HG03378 (cell line): ENCODE measurements around the gene SLC12A1.

Experiments used
- ATAC-seq: cut with Tn5 transposase; IDR thresholded peaks from one replicate; pipeline ENCODE4 v1.9.1; 2021; ENCODE audit warnings: mild to moderate bottlenecking, moderate library complexity; ENCODE audit not compliant: unreplicated experiment

The SLC12A1 gene

GRCh38 chr15:48343865-48344264 lies 137.8 kb downstream of the SLC12A1 start:
- no peak for ATAC-seq

- no peak for ATAC-seq
Observed at GRCh38 chr15:48345516-48345915, 139.4 kb downstream of the SLC12A1 start.

- peak; percentile 79 for ATAC-seq
Observed at GRCh38 chr15:48352474-48353072, 146.5 kb downstream of the SLC12A1 start.
